ENCODE measurements around the gene DENND1A. TPM values are rescaled to one million over a fixed set of nuclear protein-coding genes. Genes with fewer than 3 reads are reported as not detected.
A peak's percentile ranks its signal among the peaks of the same experiment; 100 is the strongest.

Gene DENND1A
- total RNA-seq, 4 donors from 2014 or later, result 19.2 to 26.9 (median 24.0) TPM

DNA sequence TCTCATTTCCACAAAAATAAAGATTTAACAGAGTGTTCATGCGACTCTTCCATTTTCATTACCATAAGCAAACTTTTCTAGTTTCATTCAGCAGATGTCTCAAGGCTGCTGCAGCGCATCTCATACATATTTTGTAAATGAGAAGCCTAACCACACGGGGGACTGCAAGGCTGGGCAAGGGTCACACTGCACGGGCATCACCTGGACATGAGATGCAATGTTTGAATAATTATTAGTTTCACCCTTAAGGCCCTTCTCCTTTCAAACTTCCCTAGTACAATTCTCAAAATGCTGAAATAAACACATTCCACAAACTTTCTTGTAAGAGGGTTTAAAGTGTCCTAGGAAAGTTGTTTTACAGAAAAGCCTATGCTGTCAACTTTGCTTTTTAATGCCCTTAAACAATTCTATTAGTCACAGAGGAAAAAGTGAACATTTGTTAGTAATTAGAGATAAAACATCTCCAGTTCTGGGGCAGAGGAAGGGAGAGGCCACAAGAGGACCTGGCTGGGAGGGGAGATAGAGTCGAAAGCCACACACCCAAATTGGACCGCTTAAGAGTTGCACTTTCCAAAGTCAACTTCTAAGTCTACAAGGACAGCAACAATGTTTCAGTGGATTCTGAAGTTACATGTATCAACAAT lies 1.3 kb downstream of the DENND1A start:
- H3K27me3 ChIP-seq, result no peaks in the 10 kb centered on the region
- peak; percentile 3 for DNase-seq (ENCODE audit: extremely low spot score)
- TF ChIP-seq POLR2A (IDR thresholded peaks at IDR 0.05; ENCODE audit: low read depth), result no peak
- no peak for TF ChIP-seq EP300 (IDR thresholded peaks at IDR 0.05)
- TF ChIP-seq POLR2AphosphoS5 (IDR thresholded peaks at IDR 0.05), result no peak
- TF ChIP-seq, protein P1, sequence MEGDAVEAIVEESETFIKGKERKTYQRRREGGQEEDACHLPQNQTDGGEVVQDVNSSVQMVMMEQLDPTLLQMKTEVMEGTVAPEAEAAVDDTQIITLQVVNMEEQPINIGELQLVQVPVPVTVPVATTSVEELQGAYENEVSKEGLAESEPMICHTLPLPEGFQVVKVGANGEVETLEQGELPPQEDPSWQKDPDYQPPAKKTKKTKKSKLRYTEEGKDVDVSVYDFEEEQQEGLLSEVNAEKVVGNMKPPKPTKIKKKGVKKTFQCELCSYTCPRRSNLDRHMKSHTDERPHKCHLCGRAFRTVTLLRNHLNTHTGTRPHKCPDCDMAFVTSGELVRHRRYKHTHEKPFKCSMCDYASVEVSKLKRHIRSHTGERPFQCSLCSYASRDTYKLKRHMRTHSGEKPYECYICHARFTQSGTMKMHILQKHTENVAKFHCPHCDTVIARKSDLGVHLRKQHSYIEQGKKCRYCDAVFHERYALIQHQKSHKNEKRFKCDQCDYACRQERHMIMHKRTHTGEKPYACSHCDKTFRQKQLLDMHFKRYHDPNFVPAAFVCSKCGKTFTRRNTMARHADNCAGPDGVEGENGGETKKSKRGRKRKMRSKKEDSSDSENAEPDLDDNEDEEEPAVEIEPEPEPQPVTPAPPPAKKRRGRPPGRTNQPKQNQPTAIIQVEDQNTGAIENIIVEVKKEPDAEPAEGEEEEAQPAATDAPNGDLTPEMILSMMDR (IDR thresholded peaks at IDR 0.05), result no peak
- H3K9me3 ChIP-seq, result no peaks in the 10 kb centered on the region
- peak overlapping the region; percentile 74 to 79 (median 78) for H3K27ac ChIP-seq (replicated peaks in 1 of 4)
- intact Hi-C loops (cut with DNase I), result loop anchor here (10.0 kb wide), 1 partner anchor 204 kb away; no protein-coding TSS in a partner anchor
- no peaks in the 10 kb centered on the region for H3K36me3 ChIP-seq
- WGBS, result 50% methylated on average over 6 of the region's 6 CpGs
- H3K4me1 ChIP-seq, result peaks cover 15 to 30% (median 28%) of the 10 kb centered on the region in 4 donors
- peak overlapping the region; percentile 73 to 86 (median 81) for H3K4me3 ChIP-seq

DNA sequence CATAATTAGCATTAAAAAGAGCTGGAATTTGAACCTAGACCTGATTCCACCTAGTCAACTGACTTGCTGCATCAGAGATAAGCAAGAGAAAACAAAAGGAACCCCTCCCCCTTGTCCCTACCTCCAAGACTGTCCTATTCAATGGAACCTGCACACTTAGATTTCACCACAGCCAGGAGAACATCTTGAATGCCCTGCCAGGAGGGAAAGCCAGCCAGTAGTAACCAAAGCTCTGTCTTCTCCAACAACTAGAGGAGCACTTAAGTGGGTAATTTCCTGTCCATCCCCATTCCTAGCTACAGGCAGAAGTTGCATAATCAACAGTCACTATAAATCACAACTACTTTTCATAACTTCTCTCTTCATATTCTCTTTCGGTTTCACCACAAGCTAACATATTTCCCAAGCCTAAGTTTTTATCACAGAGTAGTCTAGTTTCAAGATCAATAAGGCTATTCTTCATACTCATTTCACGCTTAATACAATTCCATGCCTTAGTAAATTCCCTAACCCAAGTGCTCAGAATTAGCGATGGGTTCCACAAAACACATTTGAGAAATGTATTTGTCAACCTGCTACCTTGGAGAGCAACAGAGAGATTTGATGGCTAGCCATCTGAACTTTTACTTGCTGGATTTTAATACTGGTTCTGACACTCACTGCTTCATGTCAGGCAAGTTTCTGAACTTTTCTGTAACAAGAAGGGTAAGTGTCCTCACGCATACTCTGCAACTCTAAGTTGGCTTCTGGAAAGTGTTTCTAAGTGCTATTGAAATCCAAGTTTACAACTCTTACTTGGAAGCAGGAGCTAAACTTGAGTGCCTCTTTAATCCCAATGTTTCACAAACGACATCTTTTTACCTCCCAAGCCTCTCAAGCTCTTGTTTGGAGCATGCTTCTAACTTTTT lies 2.0 kb downstream of the DENND1A start:
- TF ChIP-seq, protein P1 (IDR thresholded peaks at IDR 0.05), result no peak
- TF ChIP-seq POLR2AphosphoS5 (IDR thresholded peaks at IDR 0.05), result no peak
- intact Hi-C loops (cut with DNase I), result loop anchor here (10.0 kb wide), 1 partner anchor 203 kb away; no protein-coding TSS in a partner anchor
- H3K4me1 ChIP-seq, result peaks cover 15 to 35% (median 31%) of the 10 kb centered on the region in 4 donors
- H3K27ac ChIP-seq (replicated peaks in 1 of 4), result no peak overlapping the region
- DNase-seq (ENCODE audit: extremely low spot score), result peak; percentile 70
- H3K27me3 ChIP-seq, result no peaks in the 10 kb centered on the region
- no peaks in the 10 kb centered on the region for H3K9me3 ChIP-seq
- H3K4me3 ChIP-seq, result peak overlapping the region in 1 of 4 donors; percentile 5
- WGBS, result 76% methylated on average over 5 of the region's 5 CpGs
- H3K36me3 ChIP-seq, result no peaks in the 10 kb centered on the region

DNA sequence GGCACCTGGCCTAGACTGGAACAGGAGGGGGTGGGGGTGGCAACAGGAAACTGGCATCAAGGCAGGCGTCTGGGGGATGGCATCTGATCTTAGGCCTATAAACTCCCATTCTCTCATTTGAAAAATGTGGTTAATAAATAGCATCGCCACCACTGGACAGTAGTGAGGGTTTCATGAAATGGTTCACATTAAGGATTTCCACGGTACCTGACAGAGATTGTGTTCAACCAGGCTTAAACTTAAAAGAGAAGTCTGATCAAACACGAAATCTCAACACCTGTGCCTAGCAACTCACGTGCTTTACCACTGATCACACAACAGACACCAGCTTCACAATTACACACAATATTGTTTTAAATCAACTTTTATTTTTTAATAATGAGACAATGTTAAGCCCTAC lies 3.0 kb downstream of the DENND1A start:
- intact Hi-C loops (cut with DNase I), result loop anchor here (10.0 kb wide), 1 partner anchor 202 kb away; no protein-coding TSS in a partner anchor
- Histone ChIP-seq H3K27me3 (no peaks in the 10 kb centered on the region), H3K9me3 (no peaks in the 10 kb centered on the region), H3K27ac (replicated peaks in 1 of 4) (no peak overlapping the region), H3K4me1 (peaks cover 18 to 40% (median 34%) of the 10 kb centered on the region in 4 donors), H3K36me3 (no peaks in the 10 kb centered on the region), H3K4me3 (no peak overlapping the region)
- WGBS, result 87% methylated on average over 5 of the region's 5 CpGs
- peak; percentile 68 for DNase-seq (ENCODE audit: extremely low spot score)
- TF ChIP-seq EP300 (IDR thresholded peaks at IDR 0.05) (no peak), POLR2AphosphoS5 (IDR thresholded peaks at IDR 0.05) (no peak), POLR2A (IDR thresholded peaks at IDR 0.05; ENCODE audit: low read depth) (no peak)
- TF ChIP-seq, protein P1 (IDR thresholded peaks at IDR 0.05), result no peak

DNA sequence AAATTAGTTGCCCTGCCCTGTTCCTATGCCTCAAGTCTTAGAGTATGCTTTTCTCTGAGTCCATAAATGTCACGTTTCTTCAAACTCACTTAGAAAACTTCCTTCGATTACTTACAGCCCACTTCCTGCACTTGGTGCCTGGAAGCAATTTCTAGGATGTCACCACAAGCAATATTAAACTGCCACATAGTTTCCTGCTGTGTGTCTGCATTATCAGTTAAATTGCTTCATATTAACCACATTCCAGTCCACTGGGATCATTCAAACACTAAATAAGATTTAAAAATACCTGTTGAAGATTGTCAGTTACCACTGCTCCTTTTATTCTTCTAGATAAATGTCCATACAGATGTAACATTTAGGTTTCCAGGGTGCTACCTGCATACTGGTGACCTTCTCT lies 4.1 kb downstream of the DENND1A start:
- Histone ChIP-seq H3K4me1 (peaks cover 16 to 40% (median 34%) of the 10 kb centered on the region in 4 donors), H3K36me3 (no peaks in the 10 kb centered on the region), H3K27me3 (no peaks in the 10 kb centered on the region), H3K4me3 (no peak overlapping the region), H3K27ac (replicated peaks in 1 of 4) (no peak overlapping the region), H3K9me3 (no peaks in the 10 kb centered on the region)
- WGBS, result 76% methylated on average over 2 of the region's 2 CpGs
- peak; percentile 21 for DNase-seq (ENCODE audit: extremely low spot score)
- TF ChIP-seq POLR2A (IDR thresholded peaks at IDR 0.05; ENCODE audit: low read depth), result no peak
- TF ChIP-seq, protein P1 (IDR thresholded peaks at IDR 0.05), result no peak
- TF ChIP-seq POLR2AphosphoS5 (IDR thresholded peaks at IDR 0.05), result no peak
- TF ChIP-seq EP300 (IDR thresholded peaks at IDR 0.05), result no peak
- intact Hi-C loops (cut with DNase I), result loop anchor here (10.0 kb wide), 1 partner anchor 201 kb away; no protein-coding TSS in a partner anchor
